ENCODE results near the gene OGFR.

The OGFR gene

GRCh38 chr20:62860924-62861691, 56.5 kb downstream of the OGFR start:
- DNase-seq (ENCODE audit: low read depth in 2 of 2) = peak in 1 of 2 donors; percentile 22

DNA sequence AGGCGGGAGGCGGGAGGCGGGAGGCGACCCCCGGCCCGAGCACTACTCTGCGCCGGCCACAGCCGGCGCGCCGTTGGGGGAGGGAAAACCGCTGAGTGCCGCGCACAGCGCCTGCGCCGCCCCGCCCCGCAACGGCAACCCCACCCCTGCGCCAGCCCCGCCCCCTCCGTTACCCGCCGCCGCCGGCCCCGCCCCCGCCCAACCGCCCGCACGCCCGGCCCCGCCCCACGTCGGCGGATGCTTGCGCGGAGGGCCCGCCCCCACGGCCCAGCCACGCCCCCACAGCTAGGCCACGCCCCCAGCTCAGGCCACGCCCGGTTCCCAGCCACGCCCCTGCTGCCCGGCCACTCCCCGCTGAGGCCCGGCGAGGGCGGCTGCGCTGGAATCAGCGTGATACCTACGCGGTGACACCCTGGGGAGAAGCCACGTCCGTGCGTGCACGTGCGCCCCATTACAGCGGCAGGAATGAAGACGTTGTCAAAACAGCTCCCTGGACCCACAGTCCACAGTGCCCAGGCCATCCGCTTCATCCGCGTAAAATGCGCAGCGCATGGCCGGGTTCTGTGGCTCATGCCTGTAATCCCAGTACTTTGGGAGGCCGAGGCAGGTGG, 57.2 kb downstream of the OGFR start, which contains the start of gene TCFL5:
TSS of gene TCFL5 (minus strand) at position 97 of the 611 bp plus-strand sequence. CDS start 152 bp downstream, outside the sequence.
- DNase-seq (ENCODE audit: low read depth in 2 of 2) = peak; percentile 85 to 87
